Mammary epithelial cell (primary cell): ENCODE data around the gene ORC3.

Source experiments
- CTCF ChIP-seq, 2 donors: IDR thresholded peaks in 1 of 2; conservative IDR thresholded peaks in 1 of 2; 2 replicates each; pipeline ENCODE4 v1.5.1; 2011 to 2012; ENCODE audit warnings: inconsistent platforms in 2 of 2, low read length in 2 of 2, mild to moderate bottlenecking in 2 of 2, control low read depth in 1 of 2, low read depth in 1 of 2; ENCODE audit not compliant: insufficient read depth in 1 of 2; ENCODE audit errors: extremely low read depth in 1 of 2
- EZH2 ChIP-seq: IDR thresholded peaks from 2 replicates; pipeline ENCODE4 v1.6.1; 2012; ENCODE audit warnings: low read length, inconsistent platforms, borderline replicate concordance

- TF ChIP-seq CTCF (conservative IDR thresholded peaks at IDR 0.05 in 1 of 2, IDR thresholded peaks at IDR 0.05 in 1 of 2; ENCODE audit: extremely low read depth in 1 of 2, insufficient read depth in 1 of 2, low read depth in 1 of 2, low read length in 2 of 2) (no peak), EZH2 (no peak)
Measured at GRCh38 chr6:87623248-87623647, 33.3 kb downstream of the ORC3 start.
